Measurements from ENCODE around the gene RFK. TPM values are rescaled to one million over a fixed set of nuclear protein-coding genes. Genes with fewer than 3 reads are reported as not detected.

RFK gene
- polyA plus RNA-seq, 1 donor (not counting 4 experiments of a cell fraction or from before 2014, with no cell fraction given): 30.1 TPM

- dilution Hi-C loops (cut with MboI; ENCODE audit: extremely low pct_ligation_motif_present, low sequenced_read_pairs): no loop called here
Measured at GRCh38 chr9:76358628-76359280, 35.5 kb downstream of the RFK start.

GRCh38 chr9:76357555-76357954 is 36.7 kb downstream of the RFK start:
- no peaks in the 10 kb centered on the region for H3K4me1 ChIP-seq (ENCODE audit: control insufficient read depth, extremely low read depth, insufficient read depth, low read length)
- TF ChIP-seq EZH2 (IDR thresholded peaks at IDR 0.05; ENCODE audit: low read length): no peak
- TF ChIP-seq CTCF (optimal IDR thresholded peaks at IDR 0.05 in 1 of 3, IDR thresholded peaks at IDR 0.05 in 1 of 3, conservative IDR thresholded peaks at IDR 0.05 in 1 of 3; ENCODE audit: extremely low read depth in 1 of 3, insufficient read depth in 2 of 3, low read length in 3 of 3): no peak
- no peak overlapping the region for H3K27ac ChIP-seq (ENCODE audit: control insufficient read depth, insufficient read depth, low read length)
- H2AFZ ChIP-seq (ENCODE audit: control insufficient read depth, low read length): no peak overlapping the region
- no peak for DNase-seq (ENCODE audit: low read depth, low spot score)
- no peaks in the 10 kb centered on the region for H3K9me3 ChIP-seq (ENCODE audit: control insufficient read depth, low read depth, low read length)
- H3K4me2 ChIP-seq (ENCODE audit: control insufficient read depth, extremely low read depth, insufficient read depth, low read depth, low read length): no peak overlapping the region
- no peak for FAIRE-seq
- H3K36me3 ChIP-seq (ENCODE audit: control insufficient read depth in 2 of 2, extremely low read depth in 1 of 2, insufficient read depth in 2 of 2, low read length in 2 of 2): no peaks in the 10 kb centered on the region
- no peak overlapping the region for H3K9ac ChIP-seq (ENCODE audit: control insufficient read depth, extremely low read depth, insufficient read depth, low read length)
- no peaks in the 10 kb centered on the region for H3K79me2 ChIP-seq (ENCODE audit: control insufficient read depth, insufficient read depth, low read length)
- H3K27me3 ChIP-seq (ENCODE audit: control insufficient read depth, extremely low read depth, insufficient read depth, low read length): no peaks in the 10 kb centered on the region
- H3K4me3 ChIP-seq (ENCODE audit: control insufficient read depth in 2 of 3, extremely low read depth in 1 of 3, insufficient read depth in 2 of 3, low read depth in 1 of 3, low read length in 3 of 3): no peak overlapping the region
- H4K20me1 ChIP-seq (ENCODE audit: control insufficient read depth, extremely low read depth, insufficient read depth, low read length): no peaks in the 10 kb centered on the region
- H3K9me1 ChIP-seq (ENCODE audit: control insufficient read depth, extremely low read depth, insufficient read depth, low read length): no peaks in the 10 kb centered on the region
- dilution Hi-C loops (cut with MboI; ENCODE audit: extremely low pct_ligation_motif_present, low sequenced_read_pairs): no loop called here

More at GRCh38 chr9:76358628-76359280, 35.5 kb downstream of the RFK start:
- Histone ChIP-seq H3K27me3 (ENCODE audit: control insufficient read depth, extremely low read depth, insufficient read depth, low read length) (no peaks in the 10 kb centered on the region), H3K9me1 (ENCODE audit: control insufficient read depth, extremely low read depth, insufficient read depth, low read length) (no peaks in the 10 kb centered on the region), H3K79me2 (ENCODE audit: control insufficient read depth, insufficient read depth, low read length) (no peaks in the 10 kb centered on the region), H3K4me1 (ENCODE audit: control insufficient read depth, extremely low read depth, insufficient read depth, low read length) (no peaks in the 10 kb centered on the region), H3K4me3 (ENCODE audit: control insufficient read depth in 2 of 3, extremely low read depth in 1 of 3, insufficient read depth in 2 of 3, low read depth in 1 of 3, low read length in 3 of 3) (no peak overlapping the region), H3K4me2 (ENCODE audit: control insufficient read depth, extremely low read depth, insufficient read depth, low read depth, low read length) (no peak overlapping the region), H3K9me3 (ENCODE audit: control insufficient read depth, low read depth, low read length) (no peaks in the 10 kb centered on the region), H3K9ac (ENCODE audit: control insufficient read depth, extremely low read depth, insufficient read depth, low read length) (no peak overlapping the region), H3K27ac (ENCODE audit: control insufficient read depth, insufficient read depth, low read length) (no peak overlapping the region), H4K20me1 (ENCODE audit: control insufficient read depth, extremely low read depth, insufficient read depth, low read length) (no peaks in the 10 kb centered on the region), H3K36me3 (ENCODE audit: control insufficient read depth in 2 of 2, extremely low read depth in 1 of 2, insufficient read depth in 2 of 2, low read length in 2 of 2) (no peaks in the 10 kb centered on the region), H2AFZ (ENCODE audit: control insufficient read depth, low read length) (no peak overlapping the region)
- no peak for TF ChIP-seq CTCF (optimal IDR thresholded peaks at IDR 0.05 in 1 of 3, IDR thresholded peaks at IDR 0.05 in 1 of 3, conservative IDR thresholded peaks at IDR 0.05 in 1 of 3; ENCODE audit: extremely low read depth in 1 of 3, insufficient read depth in 2 of 3, low read length in 3 of 3)
- no peak for TF ChIP-seq EZH2 (IDR thresholded peaks at IDR 0.05; ENCODE audit: low read length)
- FAIRE-seq (no peak), DNase-seq (ENCODE audit: low read depth, low spot score) (no peak)
